Uterus (tissue), 4 donors: Measurements from ENCODE around the gene BST1. TPM values are rescaled to one million over a fixed set of nuclear protein-coding genes. Genes with fewer than 3 reads are reported as not detected.
A peak's percentile ranks its signal among the peaks of the same experiment; 100 is the strongest.

ENCODE experiments used
- DNase-seq, 2 donors: peaks; one replicate each; pipeline ENCODE4 v3.0.0-alpha.2; 2019 to 2020
- H3K27ac ChIP-seq, 2 donors: fragments of 200-600 bp; sonication (generic); 1 replicate in 1 of 2; 2 replicates in 1 of 2; pipeline ENCODE4 v1.5.1; 2016 to 2018
- H3K27me3 ChIP-seq, 2 donors: fragments of 200-600 bp; sonication (generic); one replicate each; pipeline ENCODE4 v1.5.1; 2018 to 2019; ENCODE audit warnings: control low read depth in 1 of 2
- H3K36me3 ChIP-seq, 2 donors: fragments of 200-600 bp; sonication (generic); one replicate each; pipeline ENCODE4 v1.5.1; 2019; ENCODE audit warnings: control low read depth in 1 of 2
- H3K4me1 ChIP-seq, 2 donors: fragments of 200-600 bp; sonication (generic); one replicate each; pipeline ENCODE4 v1.5.1; 2018 to 2019; ENCODE audit warnings: control low read depth in 1 of 2
- H3K4me3 ChIP-seq, 2 donors: fragments of 200-600 bp; sonication (generic); 1 replicate in 1 of 2; 2 replicates in 1 of 2; pipeline ENCODE4 v1.5.1; 2018 to 2019; ENCODE audit warnings: mild to moderate bottlenecking in 1 of 2
- H3K9me3 ChIP-seq, 2 donors: fragments of 200-600 bp; sonication (generic); one replicate each; pipeline ENCODE4 v1.5.1; 2019; ENCODE audit warnings: control low read depth in 1 of 2
- POLR2A ChIP-seq, 2 donors: fragments of 450-650 bp; IDR thresholded peaks; one replicate each; pipeline ENCODE4 v1.6.1; 2016; ENCODE audit warnings: antibody characterized with exemption in 2 of 2, mild to moderate bottlenecking in 1 of 2, moderate library complexity in 1 of 2
- intact Hi-C: fragments of 100-400 bp; cut with DNase I; formaldehyde crosslinking; loops from one replicate; pipeline ENCODE4 v1.15.1; 2023; ENCODE audit warnings: low total_unique reads
- total RNA-seq, 4 donors: library from RNA; depleted of rRNA in 3 of 4; stranded (reverse); fragments of >200 nt in 3 of 4; gene quantifications; one replicate each; pipeline versions ENCODE4 v1.1.0 to v1.2.4, GENCODE V29; 2014 to 2023
- TF ChIP-seq, protein P1 (sequence below), 4 experiments: fragments of 200-600 bp in 2 of 4; fragments of 450-650 bp in 2 of 4; sonication (generic) in 2 of 4; IDR thresholded peaks; one replicate each; pipeline ENCODE4 v1.5.1; 2016 to 2019; ENCODE audit warnings: antibody characterized with exemption in 4 of 4, mild to moderate bottlenecking in 2 of 4, moderate library complexity in 1 of 4
- donor health status: DM: yes; HTN: yes; CAD: no.

The BST1 gene
- total RNA-seq, 4 donors from 2014 or later: 1.5 to 11.4 (median 7.7) TPM; not detected in 1

DNA sequence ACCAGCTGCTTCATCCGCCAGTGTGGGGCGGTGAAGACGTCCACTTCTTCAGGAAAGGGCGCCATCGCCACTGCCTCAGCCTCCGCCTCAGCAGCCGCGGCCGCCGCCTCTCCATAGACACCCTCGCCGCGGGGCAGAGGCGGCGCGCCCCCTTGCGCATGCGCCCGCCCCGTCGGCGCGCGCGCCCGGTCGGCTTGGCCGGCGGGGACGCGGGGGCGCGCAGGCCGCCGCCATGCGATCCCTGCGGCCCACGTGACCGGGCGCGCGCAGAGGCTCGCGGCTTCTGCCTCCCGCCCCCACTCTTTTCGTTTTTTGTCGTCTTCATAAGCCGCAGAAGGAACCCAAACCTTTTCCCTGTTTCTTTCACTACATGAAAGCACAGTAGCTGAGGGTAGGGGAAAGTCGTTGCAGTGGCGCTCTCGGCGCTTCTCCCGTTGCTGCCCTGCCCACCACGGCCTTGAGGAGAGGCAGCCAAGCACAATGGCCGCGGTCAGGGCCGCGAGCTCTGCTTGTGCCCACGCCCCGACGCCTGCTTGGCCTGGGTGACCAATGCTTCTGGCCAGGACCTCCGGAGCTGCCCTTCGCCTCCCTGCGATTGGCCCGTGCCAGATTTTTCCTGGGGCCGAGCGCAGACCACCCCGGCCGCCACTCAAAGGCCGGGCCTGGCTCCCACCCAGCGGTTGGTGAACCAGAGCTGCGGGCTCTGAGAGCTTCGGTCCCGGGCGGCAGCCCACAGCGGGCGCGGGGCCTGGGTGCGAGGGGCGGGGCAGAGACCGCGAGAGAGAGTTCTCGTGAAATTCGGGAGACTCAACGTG lies 47.4 kb upstream of the BST1 start, which contains the start of gene FBXL5:
Gene FBXL5, minus strand, starts transcription at position 135 of the 815 bp plus-strand sequence. Its CDS starts 70 bp downstream, at position 65.
- no peaks in the 10 kb centered on the region for H3K27me3 ChIP-seq
- TF ChIP-seq, protein P1, sequence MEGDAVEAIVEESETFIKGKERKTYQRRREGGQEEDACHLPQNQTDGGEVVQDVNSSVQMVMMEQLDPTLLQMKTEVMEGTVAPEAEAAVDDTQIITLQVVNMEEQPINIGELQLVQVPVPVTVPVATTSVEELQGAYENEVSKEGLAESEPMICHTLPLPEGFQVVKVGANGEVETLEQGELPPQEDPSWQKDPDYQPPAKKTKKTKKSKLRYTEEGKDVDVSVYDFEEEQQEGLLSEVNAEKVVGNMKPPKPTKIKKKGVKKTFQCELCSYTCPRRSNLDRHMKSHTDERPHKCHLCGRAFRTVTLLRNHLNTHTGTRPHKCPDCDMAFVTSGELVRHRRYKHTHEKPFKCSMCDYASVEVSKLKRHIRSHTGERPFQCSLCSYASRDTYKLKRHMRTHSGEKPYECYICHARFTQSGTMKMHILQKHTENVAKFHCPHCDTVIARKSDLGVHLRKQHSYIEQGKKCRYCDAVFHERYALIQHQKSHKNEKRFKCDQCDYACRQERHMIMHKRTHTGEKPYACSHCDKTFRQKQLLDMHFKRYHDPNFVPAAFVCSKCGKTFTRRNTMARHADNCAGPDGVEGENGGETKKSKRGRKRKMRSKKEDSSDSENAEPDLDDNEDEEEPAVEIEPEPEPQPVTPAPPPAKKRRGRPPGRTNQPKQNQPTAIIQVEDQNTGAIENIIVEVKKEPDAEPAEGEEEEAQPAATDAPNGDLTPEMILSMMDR (IDR thresholded peaks at IDR 0.05): peak in 2 of 4 experiments; percentile 0 to 1
- peak; percentile 85 to 91 for TF ChIP-seq POLR2A (IDR thresholded peaks at IDR 0.05)
- H3K27ac ChIP-seq: peak within 1 kb of the TSS; percentile 95 to 100
- peak; percentile 67 to 79 for DNase-seq
- no peaks in the 10 kb centered on the region for H3K4me1 ChIP-seq
- H3K9me3 ChIP-seq: no peaks in the 10 kb centered on the region
- intact Hi-C loops: no loop called here
- H3K36me3 ChIP-seq: no peaks in the 10 kb centered on the region
- peak within 1 kb of the TSS; percentile 49 to 84 for H3K4me3 ChIP-seq

DNA sequence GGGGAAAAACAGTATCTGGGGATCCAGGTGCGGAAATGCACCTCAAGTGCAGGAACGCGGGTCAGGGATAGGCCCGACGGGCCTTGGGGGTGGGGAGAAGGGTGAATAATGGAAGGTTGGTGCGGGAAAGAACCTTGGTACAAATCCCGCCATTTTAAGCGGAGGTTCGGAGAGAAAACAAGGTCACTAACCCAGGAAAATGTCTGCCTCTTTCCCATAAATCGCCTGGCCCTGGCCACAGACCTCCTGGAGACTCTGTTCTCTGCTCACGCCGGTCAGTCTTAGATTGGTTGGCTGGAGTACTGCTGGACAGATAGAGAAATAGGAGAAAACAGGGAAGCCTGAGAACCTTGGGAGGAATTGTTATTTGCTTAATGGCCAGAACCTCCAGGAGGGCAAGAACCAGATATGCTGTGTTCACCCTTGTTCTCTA lies 46.8 kb upstream of the BST1 start:
- intact Hi-C loops: no loop called here
- H3K36me3 ChIP-seq: no peaks in the 10 kb centered on the region

DNA sequence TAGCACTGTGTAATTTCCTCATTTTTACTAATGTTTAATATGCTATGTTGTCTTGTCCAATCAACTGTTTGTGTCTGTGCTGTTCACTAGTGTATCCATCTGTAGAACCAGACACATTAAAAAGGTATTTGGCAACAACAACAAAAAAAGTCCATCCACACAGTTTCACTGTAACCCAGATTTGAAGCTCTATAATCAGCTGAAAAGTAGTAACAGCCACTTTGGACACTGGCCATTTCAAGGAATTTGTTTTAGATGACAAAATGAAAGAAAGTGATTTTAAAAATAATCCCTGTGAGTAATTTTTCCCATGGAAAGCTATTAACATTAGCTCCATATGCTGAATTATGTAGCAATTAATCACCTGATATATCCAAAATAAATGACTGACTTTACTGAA lies 45.5 kb upstream of the BST1 start:
- H3K4me1 ChIP-seq: no peaks in the 10 kb centered on the region
- intact Hi-C loops: no loop called here
- H3K27me3 ChIP-seq: no peaks in the 10 kb centered on the region
- TF ChIP-seq POLR2A (IDR thresholded peaks at IDR 0.05): no peak
- TF ChIP-seq, protein P1 (IDR thresholded peaks at IDR 0.05): no peak
- no peaks in the 10 kb centered on the region for H3K9me3 ChIP-seq
- H3K36me3 ChIP-seq: no peaks in the 10 kb centered on the region
- no peak overlapping the region for H3K4me3 ChIP-seq
- no peak overlapping the region for H3K27ac ChIP-seq
- no peak for DNase-seq

More for the DNA sequence above, 46.8 kb upstream of the BST1 start:
- peak overlapping the region; percentile 49 to 84 for H3K4me3 ChIP-seq
- no peaks in the 10 kb centered on the region for H3K27me3 ChIP-seq
- H3K27ac ChIP-seq: peak overlapping the region; percentile 95 to 100
- H3K4me1 ChIP-seq: no peaks in the 10 kb centered on the region
- DNase-seq: peak in 1 of 2 donors; percentile 25
- no peak for TF ChIP-seq POLR2A (IDR thresholded peaks at IDR 0.05)
- TF ChIP-seq, protein P1 (IDR thresholded peaks at IDR 0.05): no peak
- no peaks in the 10 kb centered on the region for H3K9me3 ChIP-seq

DNA sequence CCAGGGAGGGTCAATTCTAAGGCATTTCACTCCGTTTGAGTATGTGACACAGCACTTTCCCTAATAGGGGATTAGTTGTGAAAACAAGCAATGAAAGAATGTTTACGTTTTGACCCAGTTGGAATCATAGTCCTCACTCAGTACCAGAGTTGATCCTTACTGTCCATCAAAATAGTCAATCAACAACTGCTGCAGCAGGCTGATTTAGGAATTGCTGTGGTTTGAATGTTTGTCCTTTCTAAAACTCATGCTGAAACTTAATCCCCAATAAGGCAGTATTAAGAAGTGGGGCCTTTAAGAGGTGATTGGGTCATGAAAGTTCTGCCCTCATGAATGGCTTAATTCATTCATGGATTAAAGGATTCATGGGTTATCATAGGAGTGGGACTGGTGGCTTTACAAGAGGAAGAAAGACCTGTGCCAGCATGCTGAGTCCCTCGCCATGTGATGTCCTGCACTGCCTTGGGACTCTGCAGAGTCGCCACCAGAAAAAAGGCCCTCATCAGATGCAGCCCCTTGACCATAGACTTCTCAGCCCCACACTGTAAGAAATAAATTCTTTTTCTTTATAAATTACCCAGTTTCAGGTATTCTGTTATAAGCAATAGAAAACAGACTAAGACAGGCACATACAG lies 44.6 kb upstream of the BST1 start:
- TF ChIP-seq, protein P1 (IDR thresholded peaks at IDR 0.05): no peak
- no peak for TF ChIP-seq POLR2A (IDR thresholded peaks at IDR 0.05)
- Histone ChIP-seq H3K27ac (no peak overlapping the region), H3K4me3 (no peak overlapping the region), H3K27me3 (no peaks in the 10 kb centered on the region), H3K36me3 (no peaks in the 10 kb centered on the region), H3K9me3 (no peaks in the 10 kb centered on the region), H3K4me1 (no peaks in the 10 kb centered on the region)
- intact Hi-C loops: no loop called here
- DNase-seq: no peak

DNA sequence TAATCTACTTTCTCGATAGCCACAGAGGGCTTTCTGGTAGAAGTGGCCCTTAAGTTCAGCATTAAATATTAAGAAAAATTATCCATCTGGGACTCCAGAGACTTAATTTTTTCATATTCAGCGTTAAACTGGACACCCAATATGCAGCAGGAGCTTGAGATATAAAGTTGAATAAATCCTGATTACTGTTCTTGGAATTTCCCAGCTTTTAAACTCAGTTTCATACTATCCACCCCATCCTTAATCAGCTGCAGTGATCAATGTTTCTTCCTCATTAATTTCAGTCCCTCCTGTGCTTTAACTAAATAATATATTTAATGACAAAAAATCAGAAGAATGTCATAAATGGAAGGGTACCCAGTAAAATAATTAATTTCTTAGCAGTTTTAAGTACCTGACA lies 44.1 kb upstream of the BST1 start:
- TF ChIP-seq, protein P1 (IDR thresholded peaks at IDR 0.05): no peak
- TF ChIP-seq POLR2A (IDR thresholded peaks at IDR 0.05): no peak
- intact Hi-C loops: no loop called here

More for the DNA sequence above, 44.1 kb upstream of the BST1 start:
- DNase-seq: no peak
- no peaks in the 10 kb centered on the region for H3K27me3 ChIP-seq
- H3K4me3 ChIP-seq: no peak overlapping the region
- no peak overlapping the region for H3K27ac ChIP-seq
- no peaks in the 10 kb centered on the region for H3K36me3 ChIP-seq
- H3K4me1 ChIP-seq: no peaks in the 10 kb centered on the region
- H3K9me3 ChIP-seq: no peaks in the 10 kb centered on the region
